Measurements from ENCODE around the gene APEH. TPM values are rescaled to one million over a fixed set of nuclear protein-coding genes. Genes with fewer than 3 reads are reported as not detected.

APEH gene
- polyA plus RNA-seq, 2 of the 4 experiments (the other 2 are of a cell fraction) = 60.8 to 64.9 TPM

DNA sequence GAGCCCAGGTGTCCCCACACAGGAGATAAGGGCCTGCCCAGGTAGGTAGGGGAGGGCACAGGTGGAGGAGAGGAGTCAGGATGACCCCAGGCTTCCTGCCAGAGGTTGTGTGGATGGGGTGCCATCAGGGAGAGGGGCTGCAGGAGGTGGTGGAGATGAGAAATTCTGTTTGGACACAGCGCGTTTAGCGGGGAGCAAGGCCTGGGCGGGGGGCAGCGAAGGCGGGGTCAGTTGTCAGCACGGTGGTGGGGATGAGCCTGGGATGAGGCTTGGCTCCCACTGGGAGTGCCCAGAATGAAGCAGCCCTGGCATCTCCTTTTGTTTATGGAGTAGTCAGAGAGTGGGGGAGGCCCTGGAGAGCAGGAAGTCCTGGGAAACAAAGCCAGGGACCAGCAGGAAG is 29.8 kb downstream of the APEH start:
- Histone ChIP-seq H3K4me1 (no peaks in the 10 kb centered on the region), H3K9me3 (no peaks in the 10 kb centered on the region), H3K4me3 (no peak overlapping the region), H3K27ac (no peak overlapping the region), H3K4me2 (no peak overlapping the region)
- ChIA-PET CTCF (interaction anchor here (0.8 to 5.0 kb wide), 9 partner anchors 8 to 198 kb away, joined by 3 to 44 read pairs (median 7); partner anchors contain the start of gene AMIGO3), POLR2A (no interaction called here)
- ATAC-seq (no peak), DNase-seq (ENCODE audit: low read depth in 1 of 2, low spot score in 1 of 2) (no peak), FAIRE-seq (no peak)
- whole genome bisulfite sequencing (ENCODE audit: missing lambda C conversion rate) = 86% methylated on average over 7 of the region's 7 CpGs
- TF ChIP-seq MAZ (IDR thresholded peaks at IDR 0.05; ENCODE audit: borderline replicate concordance, low read depth, low read length) (no peak), GATA3 (IDR thresholded peaks at IDR 0.05; ENCODE audit: borderline replicate concordance) (no peak), RNF2 (IDR thresholded peaks at IDR 0.05; ENCODE audit: borderline replicate concordance, low read depth) (no peak), FOSL2 (IDR thresholded peaks at IDR 0.05) (no peak), FOSL2 (CRISPR knock-in tag; IDR thresholded peaks at IDR 0.05) (no peak)
- TF ChIP-seq, protein P1, sequence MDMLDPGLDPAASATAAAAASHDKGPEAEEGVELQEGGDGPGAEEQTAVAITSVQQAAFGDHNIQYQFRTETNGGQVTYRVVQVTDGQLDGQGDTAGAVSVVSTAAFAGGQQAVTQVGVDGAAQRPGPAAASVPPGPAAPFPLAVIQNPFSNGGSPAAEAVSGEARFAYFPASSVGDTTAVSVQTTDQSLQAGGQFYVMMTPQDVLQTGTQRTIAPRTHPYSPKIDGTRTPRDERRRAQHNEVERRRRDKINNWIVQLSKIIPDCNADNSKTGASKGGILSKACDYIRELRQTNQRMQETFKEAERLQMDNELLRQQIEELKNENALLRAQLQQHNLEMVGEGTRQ (IDR thresholded peaks at IDR 0.05) = no peak

DNA sequence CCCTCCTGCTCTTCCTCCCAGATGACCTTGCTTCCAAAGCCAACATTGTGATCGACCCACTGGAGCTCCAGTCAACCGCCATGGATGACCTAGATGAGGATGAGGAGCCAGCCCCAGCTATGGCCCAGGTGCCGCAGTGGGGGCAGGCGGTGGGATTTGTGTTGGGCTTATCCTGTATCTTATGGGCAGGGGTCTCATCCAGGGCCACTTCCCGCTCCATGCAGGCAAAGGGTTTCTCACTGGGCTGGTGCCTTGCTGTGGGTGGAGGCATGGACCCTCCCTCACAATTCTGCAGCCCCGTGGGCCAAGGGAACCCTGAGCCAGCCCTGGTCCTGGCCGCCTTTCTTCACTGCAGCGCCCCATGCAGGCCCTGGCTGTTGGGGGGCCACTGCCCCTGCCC is 30.5 kb downstream of the APEH start:
- Histone ChIP-seq H3K9me3 (no peaks in the 10 kb centered on the region), H3K4me2 (no peak overlapping the region), H3K27ac (no peak overlapping the region), H3K4me1 (no peaks in the 10 kb centered on the region), H3K4me3 (no peak overlapping the region)
- 88% methylated on average over 3 of the region's 8 CpGs for WGBS (ENCODE audit: missing lambda C conversion rate)
- FAIRE-seq = no peak
- ATAC-seq = no peak
- ChIA-PET CTCF (interaction anchor here (1.7 to 5.0 kb wide), 4 partner anchors 7 to 165 kb away, joined by 7 to 44 read pairs (median 8); no protein-coding TSS in a partner anchor), POLR2A (no interaction called here)
- no peak for DNase-seq (ENCODE audit: low read depth in 1 of 2, low spot score in 1 of 2)
- TF ChIP-seq JUN (IDR thresholded peaks at IDR 0.05) = no peak
- no peak for TF ChIP-seq HOXB5 (CRISPR knock-in tag; IDR thresholded peaks at IDR 0.05)
- TF ChIP-seq ESRRA (IDR thresholded peaks at IDR 0.05; ENCODE audit: borderline replicate concordance, low read length) = no peak
- TF ChIP-seq EHMT2 (IDR thresholded peaks at IDR 0.05; ENCODE audit: low read depth) = no peak
- TF ChIP-seq HOXB13 (CRISPR knock-in tag; IDR thresholded peaks at IDR 0.05; ENCODE audit: low read depth) = no peak
- no peak for TF ChIP-seq HEYL (CRISPR knock-in tag; IDR thresholded peaks at IDR 0.05)
- TF ChIP-seq SREBF2 (IDR thresholded peaks at IDR 0.05) = no peak
- no peak for TF ChIP-seq RNF2 (IDR thresholded peaks at IDR 0.05; ENCODE audit: borderline replicate concordance, low read depth)
- TF ChIP-seq MYC (IDR thresholded peaks at IDR 0.05; ENCODE audit: borderline replicate concordance, low read length) = no peak
- no peak for TF ChIP-seq FOSB (CRISPR knock-in tag; IDR thresholded peaks at IDR 0.05)
- no peak for TF ChIP-seq FOSL2 (IDR thresholded peaks at IDR 0.05)
- no peak for TF ChIP-seq FOSL2 (CRISPR knock-in tag; IDR thresholded peaks at IDR 0.05)
- TF ChIP-seq ZNF302 (CRISPR knock-in tag; IDR thresholded peaks at IDR 0.05) = no peak
- no peak for TF ChIP-seq RARB (CRISPR knock-in tag; IDR thresholded peaks at IDR 0.05)
- TF ChIP-seq KDM1A (IDR thresholded peaks at IDR 0.05; ENCODE audit: low read depth) = no peak
- TF ChIP-seq, protein P2, sequence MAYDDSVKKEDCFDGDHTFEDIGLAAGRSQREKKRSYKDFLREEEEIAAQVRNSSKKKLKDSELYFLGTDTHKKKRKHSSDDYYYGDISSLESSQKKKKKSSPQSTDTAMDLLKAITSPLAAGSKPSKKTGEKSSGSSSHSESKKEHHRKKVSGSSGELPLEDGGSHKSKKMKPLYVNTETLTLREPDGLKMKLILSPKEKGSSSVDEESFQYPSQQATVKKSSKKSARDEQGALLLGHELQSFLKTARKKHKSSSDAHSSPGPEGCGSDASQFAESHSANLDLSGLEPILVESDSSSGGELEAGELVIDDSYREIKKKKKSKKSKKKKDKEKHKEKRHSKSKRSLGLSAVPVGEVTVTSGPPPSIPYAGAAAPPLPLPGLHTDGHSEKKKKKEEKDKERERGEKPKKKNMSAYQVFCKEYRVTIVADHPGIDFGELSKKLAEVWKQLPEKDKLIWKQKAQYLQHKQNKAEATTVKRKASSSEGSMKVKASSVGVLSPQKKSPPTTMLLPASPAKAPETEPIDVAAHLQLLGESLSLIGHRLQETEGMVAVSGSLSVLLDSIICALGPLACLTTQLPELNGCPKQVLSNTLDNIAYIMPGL (CRISPR knock-in tag; IDR thresholded peaks at IDR 0.05; ENCODE audit: borderline replicate concordance) = no peak
- TF ChIP-seq, protein P3, sequence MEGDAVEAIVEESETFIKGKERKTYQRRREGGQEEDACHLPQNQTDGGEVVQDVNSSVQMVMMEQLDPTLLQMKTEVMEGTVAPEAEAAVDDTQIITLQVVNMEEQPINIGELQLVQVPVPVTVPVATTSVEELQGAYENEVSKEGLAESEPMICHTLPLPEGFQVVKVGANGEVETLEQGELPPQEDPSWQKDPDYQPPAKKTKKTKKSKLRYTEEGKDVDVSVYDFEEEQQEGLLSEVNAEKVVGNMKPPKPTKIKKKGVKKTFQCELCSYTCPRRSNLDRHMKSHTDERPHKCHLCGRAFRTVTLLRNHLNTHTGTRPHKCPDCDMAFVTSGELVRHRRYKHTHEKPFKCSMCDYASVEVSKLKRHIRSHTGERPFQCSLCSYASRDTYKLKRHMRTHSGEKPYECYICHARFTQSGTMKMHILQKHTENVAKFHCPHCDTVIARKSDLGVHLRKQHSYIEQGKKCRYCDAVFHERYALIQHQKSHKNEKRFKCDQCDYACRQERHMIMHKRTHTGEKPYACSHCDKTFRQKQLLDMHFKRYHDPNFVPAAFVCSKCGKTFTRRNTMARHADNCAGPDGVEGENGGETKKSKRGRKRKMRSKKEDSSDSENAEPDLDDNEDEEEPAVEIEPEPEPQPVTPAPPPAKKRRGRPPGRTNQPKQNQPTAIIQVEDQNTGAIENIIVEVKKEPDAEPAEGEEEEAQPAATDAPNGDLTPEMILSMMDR (IDR thresholded peaks at IDR 0.05) = no peak

All from A549 (cell line).